ENCODE data around the gene HELZ. TPM values are rescaled to one million over a fixed set of nuclear protein-coding genes. Genes with fewer than 3 reads are reported as not detected.
"Not testable (repeated sequence)": the region's sequence is repeated elsewhere in the genome, so short reads cannot be mapped to it uniquely, and the experiment has no call there.

Gene HELZ
- total RNA-seq, 1 experiment from 2014 or later = 31.3 TPM

- Histone ChIP-seq H3K9ac (ENCODE audit: low read length) (no peak overlapping the region), H3K27ac (ENCODE audit: low read length) (no peak overlapping the region), H2AFZ (ENCODE audit: low read length) (no peak overlapping the region), H3K4me2 (ENCODE audit: low read length) (no peak overlapping the region), H3K4me1 (ENCODE audit: insufficient read depth, low read length) (no peaks in the 10 kb centered on the region), H3F3A (ENCODE audit: low read length, unreplicated experiment) (no peaks in the 10 kb centered on the region), H3K27me3 (ENCODE audit: low read length) (no peaks in the 10 kb centered on the region), H3K9me3 (ENCODE audit: low read length) (no peaks in the 10 kb centered on the region), H3K79me2 (ENCODE audit: low read length) (no peaks in the 10 kb centered on the region), H4K20me1 (ENCODE audit: low read length) (no peaks in the 10 kb centered on the region), H3K36me3 (ENCODE audit: low read depth, low read length) (no peaks in the 10 kb centered on the region), H3K4me3 (ENCODE audit: low read length) (no peak overlapping the region), H3K9me2 (replicated peaks; ENCODE audit: low read length) (no peaks in the 10 kb centered on the region)
- ChIA-PET CTCF (no interaction called here), POLR2A (ENCODE audit: unreplicated experiment) (interaction anchor here (0.7 kb wide), 1 partner anchor 50 kb away, joined by 32 read pairs; no protein-coding TSS in a partner anchor)
- DNase-seq (no peak), ATAC-seq (no peak)
- intact Hi-C loops (cut with micrococcal nuclease) = no loop called here
- TF ChIP-seq EZH2 (IDR thresholded peaks at IDR 0.05; ENCODE audit: low read length, unreplicated experiment) = no peak
- TF ChIP-seq CTCF (conservative IDR thresholded peaks at IDR 0.05; ENCODE audit: low read depth, low read length) = no peak
- TF ChIP-seq EZH2phosphoT487 (IDR thresholded peaks at IDR 0.05; ENCODE audit: borderline replicate concordance, low read length) = no peak
- BruUV-seq (replicated peaks) = no TSS peak
Measured at GRCh38 chr17:67290711-67291291, 45.8 kb upstream of the HELZ start.

GRCh38 chr17:67290244-67290643 is 45.2 kb upstream of the HELZ start:
- H3K36me3 ChIP-seq (ENCODE audit: low read depth, low read length) = no peaks in the 10 kb centered on the region
- BruUV-seq (replicated peaks) = no TSS peak
- H3K4me2 ChIP-seq (ENCODE audit: low read length) = no peak overlapping the region
- H2AFZ ChIP-seq (ENCODE audit: low read length) = no peak overlapping the region
- H3K27me3 ChIP-seq (ENCODE audit: low read length) = no peaks in the 10 kb centered on the region
- CTCF ChIA-PET = no interaction called here
- no peak overlapping the region for H3K27ac ChIP-seq (ENCODE audit: low read length)
- H3K9me2 ChIP-seq (replicated peaks; ENCODE audit: low read length) = no peaks in the 10 kb centered on the region
- H3F3A ChIP-seq (ENCODE audit: low read length, unreplicated experiment) = no peaks in the 10 kb centered on the region
- POLR2A ChIA-PET (ENCODE audit: unreplicated experiment) = no interaction called here
- H4K20me1 ChIP-seq (ENCODE audit: low read length) = no peaks in the 10 kb centered on the region
- no peaks in the 10 kb centered on the region for H3K9me3 ChIP-seq (ENCODE audit: low read length)
- no peak overlapping the region for H3K9ac ChIP-seq (ENCODE audit: low read length)
- H3K4me3 ChIP-seq (ENCODE audit: low read length) = no peak overlapping the region
- no peaks in the 10 kb centered on the region for H3K4me1 ChIP-seq (ENCODE audit: insufficient read depth, low read length)
- ATAC-seq = no peak
- DNase-seq = no peak
- intact Hi-C loops (cut with micrococcal nuclease) = no loop called here
- TF ChIP-seq EZH2phosphoT487 (IDR thresholded peaks at IDR 0.05; ENCODE audit: borderline replicate concordance, low read length) = no peak
- TF ChIP-seq CTCF (conservative IDR thresholded peaks at IDR 0.05; ENCODE audit: low read depth, low read length) = no peak
- TF ChIP-seq EZH2 (IDR thresholded peaks at IDR 0.05; ENCODE audit: low read length, unreplicated experiment) = no peak
- H3K79me2 ChIP-seq (ENCODE audit: low read length) = no peaks in the 10 kb centered on the region

GRCh38 chr17:67289181-67289876 is 44.3 kb upstream of the HELZ start:
- no peak overlapping the region for H2AFZ ChIP-seq (ENCODE audit: low read length)
- H3K27me3 ChIP-seq (ENCODE audit: low read length) = no peaks in the 10 kb centered on the region
- H3K27ac ChIP-seq (ENCODE audit: low read length) = no peak overlapping the region
- H3K4me3 ChIP-seq (ENCODE audit: low read length) = no peak overlapping the region
- ATAC-seq = no peak
- H3F3A ChIP-seq (ENCODE audit: low read length, unreplicated experiment) = no peaks in the 10 kb centered on the region
- intact Hi-C loops (cut with micrococcal nuclease) = no loop called here
- H4K20me1 ChIP-seq (ENCODE audit: low read length) = no peaks in the 10 kb centered on the region
- no peak for DNase-seq
- no peak overlapping the region for H3K4me2 ChIP-seq (ENCODE audit: low read length)
- H3K9me3 ChIP-seq (ENCODE audit: low read length) = no peaks in the 10 kb centered on the region
- H3K4me1 ChIP-seq (ENCODE audit: insufficient read depth, low read length) = no peaks in the 10 kb centered on the region
- CTCF ChIA-PET = interaction anchor here (0.6 kb wide), 2 partner anchors 9 to 32 kb away, joined by 4 read pairs; no protein-coding TSS in a partner anchor
- TF ChIP-seq EZH2phosphoT487 (IDR thresholded peaks at IDR 0.05; ENCODE audit: borderline replicate concordance, low read length) (no peak), CTCF (conservative IDR thresholded peaks at IDR 0.05; ENCODE audit: low read depth, low read length) (no peak), EZH2 (IDR thresholded peaks at IDR 0.05; ENCODE audit: low read length, unreplicated experiment) (no peak)
- no peaks in the 10 kb centered on the region for H3K9me2 ChIP-seq (replicated peaks; ENCODE audit: low read length)
- H3K9ac ChIP-seq (ENCODE audit: low read length) = no peak overlapping the region
- POLR2A ChIA-PET (ENCODE audit: unreplicated experiment) = no interaction called here
- no peaks in the 10 kb centered on the region for H3K79me2 ChIP-seq (ENCODE audit: low read length)
- no peaks in the 10 kb centered on the region for H3K36me3 ChIP-seq (ENCODE audit: low read depth, low read length)
- no TSS peak for BruUV-seq (replicated peaks)

- DNase-seq; H3K27me3 ChIP-seq (ENCODE audit: low read length); H3K27ac ChIP-seq (ENCODE audit: low read length); POLR2A ChIA-PET (ENCODE audit: unreplicated experiment); H2AFZ ChIP-seq (ENCODE audit: low read length); H3K36me3 ChIP-seq (ENCODE audit: low read depth, low read length); H3K4me1 ChIP-seq (ENCODE audit: insufficient read depth, low read length); H3K4me3 ChIP-seq (ENCODE audit: low read length); CTCF ChIA-PET; H3K9me3 ChIP-seq (ENCODE audit: low read length); H3K79me2 ChIP-seq (ENCODE audit: low read length); H3K4me2 ChIP-seq (ENCODE audit: low read length); H3F3A ChIP-seq (ENCODE audit: low read length, unreplicated experiment); H3K9me2 ChIP-seq (replicated peaks; ENCODE audit: low read length); BruUV-seq (replicated peaks); ATAC-seq; intact Hi-C loops (cut with micrococcal nuclease); H3K9ac ChIP-seq (ENCODE audit: low read length); H4K20me1 ChIP-seq (ENCODE audit: low read length): not testable (repeated sequence)
Measured at GRCh38 chr17:67286826-67287225, 41.8 kb upstream of the HELZ start.

All from PC-3 (cell line).